ENCODE data around the gene LRRN3. TPM values are rescaled to one million over a fixed set of nuclear protein-coding genes. Genes with fewer than 3 reads are reported as not detected.

The LRRN3 gene
- total RNA-seq, 1 donor from 2014 or later, result 5.2 TPM

DNA sequence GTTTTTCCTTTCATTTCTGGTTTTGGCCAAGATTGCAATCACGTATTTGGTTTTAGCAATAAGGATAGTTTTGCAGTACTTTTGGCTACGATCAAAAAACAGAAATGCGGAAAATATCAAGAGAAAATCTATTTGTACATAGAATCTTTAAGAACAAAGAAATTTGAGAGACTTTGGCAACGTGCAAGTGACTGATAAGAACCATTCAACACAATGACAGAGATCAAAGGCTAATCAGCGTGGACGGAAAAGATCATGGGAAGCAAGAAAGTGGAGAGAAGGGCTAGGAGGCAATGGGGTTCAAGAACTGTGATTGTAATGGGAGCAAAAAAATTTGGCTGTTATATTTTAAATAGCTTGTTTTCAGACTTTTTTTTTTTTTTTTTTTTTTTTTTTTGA lies 16.2 kb upstream of the LRRN3 start:
- H3K27ac ChIP-seq (ENCODE audit: low read depth, low read length), result no peak overlapping the region
- H3K4me3 ChIP-seq (ENCODE audit: low read length in 3 of 3), result no peak overlapping the region
- no peaks in the 10 kb centered on the region for H3K27me3 ChIP-seq (ENCODE audit: control insufficient read depth in 3 of 3, insufficient read depth in 3 of 3, low read length in 3 of 3)
- no peak overlapping the region for H3K9ac ChIP-seq (ENCODE audit: low read depth in 1 of 3, low read length in 3 of 3)
- no peaks in the 10 kb centered on the region for H3K9me3 ChIP-seq (ENCODE audit: control insufficient read depth in 3 of 3, low read length in 3 of 3)
- no peaks in the 10 kb centered on the region for H3K4me1 ChIP-seq (ENCODE audit: control insufficient read depth in 3 of 3, insufficient read depth in 3 of 3, low read length in 3 of 3)
- no peaks in the 10 kb centered on the region for H3K36me3 ChIP-seq (ENCODE audit: control insufficient read depth in 3 of 3, insufficient read depth in 3 of 3, low read length in 3 of 3)

DNA sequence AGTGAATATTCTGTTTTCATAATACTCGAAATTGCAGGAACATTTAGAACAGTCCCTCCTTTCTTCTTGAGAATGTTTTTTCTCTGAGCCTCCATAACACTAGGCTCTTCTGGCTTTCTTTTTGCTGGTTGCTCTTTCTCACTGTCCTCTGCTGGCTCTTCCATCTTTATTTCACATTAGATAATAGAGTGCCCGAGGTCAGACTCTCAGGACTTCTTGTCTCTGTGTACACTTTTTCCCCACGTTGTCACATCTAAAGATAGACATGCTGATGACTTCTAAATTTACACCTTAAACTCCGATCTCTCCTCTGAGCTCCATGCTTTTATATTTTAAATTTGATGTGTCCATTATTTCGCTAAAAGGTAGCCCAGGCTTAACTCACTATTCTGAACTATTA lies 15.4 kb upstream of the LRRN3 start:
- H3K27ac ChIP-seq (ENCODE audit: low read depth, low read length), result no peak overlapping the region
- no peaks in the 10 kb centered on the region for H3K9me3 ChIP-seq (ENCODE audit: control insufficient read depth in 3 of 3, low read length in 3 of 3)
- no peak overlapping the region for H3K9ac ChIP-seq (ENCODE audit: low read depth in 1 of 3, low read length in 3 of 3)
- no peaks in the 10 kb centered on the region for H3K4me1 ChIP-seq (ENCODE audit: control insufficient read depth in 3 of 3, insufficient read depth in 3 of 3, low read length in 3 of 3)
- no peaks in the 10 kb centered on the region for H3K27me3 ChIP-seq (ENCODE audit: control insufficient read depth in 3 of 3, insufficient read depth in 3 of 3, low read length in 3 of 3)
- no peaks in the 10 kb centered on the region for H3K36me3 ChIP-seq (ENCODE audit: control insufficient read depth in 3 of 3, insufficient read depth in 3 of 3, low read length in 3 of 3)
- H3K4me3 ChIP-seq (ENCODE audit: low read length in 3 of 3), result no peak overlapping the region

DNA sequence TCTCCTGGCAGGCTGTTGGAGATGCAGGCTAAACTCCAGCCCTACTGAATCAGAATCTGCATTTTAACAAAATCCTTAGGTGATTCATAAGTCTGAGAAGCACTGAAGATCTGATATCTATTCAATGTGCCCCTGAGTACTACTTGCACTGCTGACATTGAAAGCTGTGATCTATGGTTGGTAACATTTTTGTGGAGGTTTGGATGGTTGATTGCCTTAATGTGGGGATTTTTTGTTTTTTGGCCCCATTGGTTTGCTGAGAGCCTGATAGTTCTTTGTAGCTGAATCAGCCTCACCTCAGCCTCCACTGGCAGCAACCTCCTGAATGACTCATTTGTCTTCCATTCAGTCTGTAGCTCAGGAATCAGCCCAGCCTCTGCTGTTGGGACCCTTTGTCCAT lies 14.7 kb upstream of the LRRN3 start:
- Histone ChIP-seq H3K27ac (ENCODE audit: low read depth, low read length) (no peak overlapping the region), H3K27me3 (ENCODE audit: control insufficient read depth in 3 of 3, insufficient read depth in 3 of 3, low read length in 3 of 3) (no peaks in the 10 kb centered on the region), H3K9me3 (ENCODE audit: control insufficient read depth in 3 of 3, low read length in 3 of 3) (no peaks in the 10 kb centered on the region), H3K4me3 (ENCODE audit: low read length in 3 of 3) (no peak overlapping the region), H3K4me1 (ENCODE audit: control insufficient read depth in 3 of 3, insufficient read depth in 3 of 3, low read length in 3 of 3) (no peaks in the 10 kb centered on the region), H3K9ac (ENCODE audit: low read depth in 1 of 3, low read length in 3 of 3) (no peak overlapping the region), H3K36me3 (ENCODE audit: control insufficient read depth in 3 of 3, insufficient read depth in 3 of 3, low read length in 3 of 3) (no peaks in the 10 kb centered on the region)

DNA sequence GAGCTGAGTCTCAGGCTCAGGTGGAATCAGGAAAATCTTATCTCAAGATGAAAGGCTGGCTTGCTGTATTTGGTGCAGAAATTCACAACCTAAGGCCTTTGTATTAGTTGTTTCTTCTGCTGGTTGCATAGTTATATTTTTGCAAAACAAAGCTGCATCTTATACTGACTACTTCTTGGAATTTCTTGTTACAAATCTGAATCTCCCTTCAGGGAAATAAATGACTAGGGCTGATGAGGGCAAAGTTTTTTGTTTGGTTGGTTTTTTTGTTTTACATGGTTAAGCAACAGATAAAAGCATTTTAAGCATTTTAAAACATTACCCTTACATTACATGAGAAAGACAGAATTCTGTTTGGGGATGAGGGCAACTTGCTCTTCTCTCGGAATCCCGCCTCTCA lies 13.9 kb upstream of the LRRN3 start:
- H3K36me3 ChIP-seq (ENCODE audit: control insufficient read depth in 3 of 3, insufficient read depth in 3 of 3, low read length in 3 of 3), result no peaks in the 10 kb centered on the region
- H3K9ac ChIP-seq (ENCODE audit: low read depth in 1 of 3, low read length in 3 of 3), result no peak overlapping the region
- no peaks in the 10 kb centered on the region for H3K9me3 ChIP-seq (ENCODE audit: control insufficient read depth in 3 of 3, low read length in 3 of 3)
- no peak overlapping the region for H3K27ac ChIP-seq (ENCODE audit: low read depth, low read length)
- no peak overlapping the region for H3K4me3 ChIP-seq (ENCODE audit: low read length in 3 of 3)
- H3K4me1 ChIP-seq (ENCODE audit: control insufficient read depth in 3 of 3, insufficient read depth in 3 of 3, low read length in 3 of 3), result no peaks in the 10 kb centered on the region
- no peaks in the 10 kb centered on the region for H3K27me3 ChIP-seq (ENCODE audit: control insufficient read depth in 3 of 3, insufficient read depth in 3 of 3, low read length in 3 of 3)

DNA sequence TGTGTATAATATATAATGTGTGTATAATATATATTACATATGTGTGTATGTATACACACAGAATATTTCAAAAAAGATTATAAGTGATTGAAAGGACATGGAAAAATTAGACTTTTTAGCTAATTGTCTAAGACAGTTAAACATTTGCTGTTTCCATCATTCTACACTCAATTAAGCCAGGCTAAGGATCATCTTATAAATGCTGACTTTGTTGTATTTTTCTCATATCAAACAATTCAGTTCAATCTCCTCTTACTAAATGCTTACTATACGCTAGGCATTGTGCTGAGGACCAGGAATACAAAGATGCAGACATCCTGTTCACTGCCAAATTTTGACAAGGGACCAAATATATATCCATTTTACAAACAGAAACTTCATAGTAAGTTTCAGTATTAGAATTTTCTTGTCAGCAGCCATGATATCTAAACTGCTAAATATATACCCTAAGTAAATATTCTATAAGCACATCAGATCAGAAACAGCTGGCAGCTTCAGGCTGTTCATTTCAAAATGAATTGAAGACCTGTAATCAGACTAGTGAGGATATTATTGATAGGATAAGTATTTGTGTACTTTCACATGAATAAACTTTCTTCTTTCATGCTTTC lies 10.3 kb upstream of the LRRN3 start:
- Histone ChIP-seq H3K27ac (ENCODE audit: low read depth, low read length) (no peak overlapping the region), H3K27me3 (ENCODE audit: control insufficient read depth in 3 of 3, insufficient read depth in 3 of 3, low read length in 3 of 3) (no peaks in the 10 kb centered on the region), H3K9ac (ENCODE audit: low read depth in 1 of 3, low read length in 3 of 3) (no peak overlapping the region), H3K4me1 (ENCODE audit: control insufficient read depth in 3 of 3, insufficient read depth in 3 of 3, low read length in 3 of 3) (no peaks in the 10 kb centered on the region), H3K36me3 (ENCODE audit: control insufficient read depth in 3 of 3, insufficient read depth in 3 of 3, low read length in 3 of 3) (no peaks in the 10 kb centered on the region), H3K4me3 (ENCODE audit: low read length in 3 of 3) (no peak overlapping the region), H3K9me3 (ENCODE audit: control insufficient read depth in 3 of 3, low read length in 3 of 3) (no peaks in the 10 kb centered on the region)

DNA sequence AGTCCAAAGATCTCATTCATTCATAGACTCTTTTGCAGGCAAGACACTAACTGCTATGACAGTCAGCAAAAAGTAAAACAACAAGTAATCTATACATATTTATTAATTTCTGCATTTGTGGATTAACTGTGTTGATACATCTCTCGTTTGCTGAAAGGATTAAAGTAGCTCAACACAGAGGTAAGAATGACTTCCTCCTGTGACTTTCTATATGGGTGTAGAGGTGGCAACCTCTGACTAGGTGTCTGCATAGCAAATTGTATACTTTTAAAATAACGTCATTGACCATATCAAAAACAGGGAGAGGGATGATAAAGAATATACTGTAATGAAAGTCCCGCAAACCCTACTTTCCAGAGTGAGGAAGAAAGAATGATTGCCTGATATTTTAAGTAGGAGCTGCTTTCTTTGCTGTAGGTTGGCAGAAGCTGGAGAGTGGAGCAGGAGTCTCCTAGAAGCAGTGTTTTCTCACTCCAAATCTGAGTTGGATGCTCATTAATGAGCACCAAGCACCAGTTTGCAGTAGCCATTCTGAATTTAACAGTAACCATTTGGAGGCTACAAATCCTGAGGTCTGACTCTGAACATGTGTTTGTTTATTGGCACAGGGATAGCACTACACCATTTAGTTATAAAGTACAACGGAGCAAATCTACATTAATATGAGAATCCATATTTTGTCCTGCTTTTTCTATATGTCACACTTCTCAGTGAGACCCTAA lies 9.2 kb upstream of the LRRN3 start:
- Histone ChIP-seq H3K4me1 (ENCODE audit: control insufficient read depth in 3 of 3, insufficient read depth in 3 of 3, low read length in 3 of 3) (no peaks in the 10 kb centered on the region), H3K4me3 (ENCODE audit: low read length in 3 of 3) (no peak overlapping the region), H3K27me3 (ENCODE audit: control insufficient read depth in 3 of 3, insufficient read depth in 3 of 3, low read length in 3 of 3) (no peaks in the 10 kb centered on the region), H3K9me3 (ENCODE audit: control insufficient read depth in 3 of 3, low read length in 3 of 3) (no peaks in the 10 kb centered on the region), H3K27ac (ENCODE audit: low read depth, low read length) (no peak overlapping the region), H3K36me3 (ENCODE audit: control insufficient read depth in 3 of 3, insufficient read depth in 3 of 3, low read length in 3 of 3) (no peaks in the 10 kb centered on the region), H3K9ac (ENCODE audit: low read depth in 1 of 3, low read length in 3 of 3) (no peak overlapping the region)

DNA sequence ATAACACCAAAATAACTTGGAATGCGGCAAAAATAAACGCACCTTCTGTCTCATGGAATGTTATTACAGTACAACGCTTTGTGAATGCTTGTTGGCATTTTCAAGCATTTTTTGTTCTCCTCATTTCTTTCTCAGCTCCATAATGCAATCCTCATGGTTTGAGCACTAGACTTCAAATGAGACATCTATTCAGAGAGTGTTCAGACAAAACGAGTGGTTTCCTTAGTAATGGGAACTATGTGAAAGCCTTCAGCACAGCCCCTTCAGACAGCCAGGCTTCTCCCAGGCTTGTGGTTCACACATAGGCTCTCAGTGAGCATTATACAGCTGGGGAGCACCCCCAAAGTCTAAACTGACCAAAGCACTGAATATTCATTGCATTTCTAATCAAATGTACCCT lies 8.6 kb upstream of the LRRN3 start:
- Histone ChIP-seq H3K4me1 (ENCODE audit: control insufficient read depth in 3 of 3, insufficient read depth in 3 of 3, low read length in 3 of 3) (no peaks in the 10 kb centered on the region), H3K27ac (ENCODE audit: low read depth, low read length) (no peak overlapping the region), H3K36me3 (ENCODE audit: control insufficient read depth in 3 of 3, insufficient read depth in 3 of 3, low read length in 3 of 3) (no peaks in the 10 kb centered on the region), H3K9ac (ENCODE audit: low read depth in 1 of 3, low read length in 3 of 3) (no peak overlapping the region), H3K27me3 (ENCODE audit: control insufficient read depth in 3 of 3, insufficient read depth in 3 of 3, low read length in 3 of 3) (no peaks in the 10 kb centered on the region), H3K4me3 (ENCODE audit: low read length in 3 of 3) (no peak overlapping the region), H3K9me3 (ENCODE audit: control insufficient read depth in 3 of 3, low read length in 3 of 3) (no peaks in the 10 kb centered on the region)

DNA sequence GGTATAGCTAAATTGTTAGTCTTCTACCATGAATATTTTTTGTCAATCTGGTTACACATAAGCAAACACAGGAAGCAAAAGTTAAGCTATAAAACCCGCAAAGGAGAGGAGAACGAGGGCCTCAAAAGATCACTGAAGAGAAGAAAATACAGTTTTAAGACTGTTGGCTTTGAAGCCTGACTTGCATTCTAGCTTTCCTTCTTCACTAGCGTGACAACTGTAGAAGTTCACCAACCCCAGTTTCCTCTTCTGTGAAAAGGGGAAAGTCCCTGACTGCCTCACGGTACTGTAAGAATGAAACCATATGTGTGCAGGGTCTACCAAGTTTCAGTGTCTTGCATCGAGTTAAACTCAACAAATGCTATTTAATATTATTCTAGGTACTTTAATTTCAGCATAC lies 7.5 kb upstream of the LRRN3 start:
- H3K4me3 ChIP-seq (ENCODE audit: low read length in 3 of 3), result no peak overlapping the region
- no peak overlapping the region for H3K27ac ChIP-seq (ENCODE audit: low read depth, low read length)
- no peak overlapping the region for H3K9ac ChIP-seq (ENCODE audit: low read depth in 1 of 3, low read length in 3 of 3)
- no peaks in the 10 kb centered on the region for H3K9me3 ChIP-seq (ENCODE audit: control insufficient read depth in 3 of 3, low read length in 3 of 3)
- no peaks in the 10 kb centered on the region for H3K27me3 ChIP-seq (ENCODE audit: control insufficient read depth in 3 of 3, insufficient read depth in 3 of 3, low read length in 3 of 3)
- no peaks in the 10 kb centered on the region for H3K4me1 ChIP-seq (ENCODE audit: control insufficient read depth in 3 of 3, insufficient read depth in 3 of 3, low read length in 3 of 3)
- no peaks in the 10 kb centered on the region for H3K36me3 ChIP-seq (ENCODE audit: control insufficient read depth in 3 of 3, insufficient read depth in 3 of 3, low read length in 3 of 3)

DNA sequence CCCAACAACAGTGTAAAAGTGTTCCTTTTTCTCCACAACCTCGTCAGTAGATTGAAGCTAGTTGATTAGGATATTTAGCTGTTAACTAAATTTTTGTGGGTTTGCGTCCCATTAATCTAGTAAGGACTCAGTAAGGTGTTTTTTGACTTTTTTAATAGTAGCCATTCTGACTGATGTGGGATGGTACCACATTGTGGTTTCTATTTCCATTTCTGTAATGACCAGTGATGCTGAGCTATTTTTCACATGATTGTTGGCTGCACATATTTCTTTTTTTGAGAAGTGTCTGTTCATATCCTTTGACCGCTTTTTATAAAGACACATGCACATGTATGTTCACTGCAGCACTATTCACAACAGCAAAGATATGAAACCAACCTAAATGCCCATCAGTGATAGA lies 5.6 kb upstream of the LRRN3 start:
- H3K36me3 ChIP-seq (ENCODE audit: control insufficient read depth in 3 of 3, insufficient read depth in 3 of 3, low read length in 3 of 3), result no peaks in the 10 kb centered on the region
- H3K4me3 ChIP-seq (ENCODE audit: low read length in 3 of 3), result no peak overlapping the region
- no peaks in the 10 kb centered on the region for H3K9me3 ChIP-seq (ENCODE audit: control insufficient read depth in 3 of 3, low read length in 3 of 3)
- H3K9ac ChIP-seq (ENCODE audit: low read depth in 1 of 3, low read length in 3 of 3), result no peak overlapping the region
- no peaks in the 10 kb centered on the region for H3K4me1 ChIP-seq (ENCODE audit: control insufficient read depth in 3 of 3, insufficient read depth in 3 of 3, low read length in 3 of 3)
- no peak overlapping the region for H3K27ac ChIP-seq (ENCODE audit: low read depth, low read length)
- no peaks in the 10 kb centered on the region for H3K27me3 ChIP-seq (ENCODE audit: control insufficient read depth in 3 of 3, insufficient read depth in 3 of 3, low read length in 3 of 3)

DNA sequence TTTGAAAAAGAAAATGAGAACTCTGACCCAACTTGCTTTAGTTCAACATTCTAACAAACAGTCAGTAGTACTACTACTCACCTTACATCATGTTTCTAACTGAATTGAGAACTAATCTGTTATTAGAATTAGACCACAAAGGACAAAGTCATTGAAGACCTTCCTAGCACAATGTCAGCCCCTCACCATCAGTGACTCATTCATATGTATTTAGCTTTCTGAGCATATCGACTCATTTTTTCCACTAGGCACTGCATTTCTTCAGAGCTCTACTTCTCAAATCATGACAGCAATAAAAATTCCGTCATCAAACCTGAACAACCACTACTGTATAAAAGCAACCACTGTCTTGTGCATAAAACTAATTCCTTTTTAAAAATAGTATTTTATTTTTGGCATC lies 4.4 kb upstream of the LRRN3 start:
- Histone ChIP-seq H3K4me1 (ENCODE audit: control insufficient read depth in 3 of 3, insufficient read depth in 3 of 3, low read length in 3 of 3) (peaks cover under 1 to 4% (median 3%) of the 10 kb centered on the region in 3 donors), H3K9ac (ENCODE audit: low read depth in 1 of 3, low read length in 3 of 3) (no peak overlapping the region), H3K36me3 (ENCODE audit: control insufficient read depth in 3 of 3, insufficient read depth in 3 of 3, low read length in 3 of 3) (no peaks in the 10 kb centered on the region), H3K27ac (ENCODE audit: low read depth, low read length) (no peak overlapping the region), H3K4me3 (ENCODE audit: low read length in 3 of 3) (no peak overlapping the region), H3K9me3 (ENCODE audit: control insufficient read depth in 3 of 3, low read length in 3 of 3) (no peaks in the 10 kb centered on the region), H3K27me3 (ENCODE audit: control insufficient read depth in 3 of 3, insufficient read depth in 3 of 3, low read length in 3 of 3) (no peaks in the 10 kb centered on the region)

Data from skeletal muscle tissue (tissue), 4 donors.